HG03064 (cell line): ENCODE data around the gene CRB2.

Experiments
- ATAC-seq: cut with Tn5 transposase; IDR thresholded peaks from one replicate; pipeline ENCODE4 v1.9.1; 2021; ENCODE audit warnings: low read depth; ENCODE audit not compliant: unreplicated experiment

Gene CRB2

GRCh38 chr9:123346826-123347225 lies 9.2 kb upstream of the CRB2 start:
- no peak for ATAC-seq

- no peak for ATAC-seq
These were observed 8.5 kb upstream of the CRB2 start for GRCh38 chr9:123347289-123348060.

GRCh38 chr9:123348317-123348992 lies 7.5 kb upstream of the CRB2 start:
- ATAC-seq: no peak

GRCh38 chr9:123349033-123349432 lies 7.0 kb upstream of the CRB2 start:
- no peak for ATAC-seq

GRCh38 chr9:123349691-123350480 lies 6.1 kb upstream of the CRB2 start:
- ATAC-seq: peak; percentile 52

GRCh38 chr9:123350590-123351310 lies 5.2 kb upstream of the CRB2 start:
- no peak for ATAC-seq

- ATAC-seq: no peak
These were observed 3.0 kb upstream of the CRB2 start for GRCh38 chr9:123353041-123353440.

- no peak for ATAC-seq
These were observed 1.9 kb upstream of the CRB2 start for GRCh38 chr9:123353984-123354591.

GRCh38 chr9:123354806-123355508 lies 1.0 kb upstream of the CRB2 start:
- no peak for ATAC-seq

- no peak for ATAC-seq
These were observed 1.1 kb downstream of the CRB2 start for GRCh38 chr9:123356851-123357742.

GRCh38 chr9:123357743-123358059 lies 1.7 kb downstream of the CRB2 start:
- ATAC-seq: no peak

GRCh38 chr9:123358181-123358905 lies 2.3 kb downstream of the CRB2 start:
- no peak for ATAC-seq

GRCh38 chr9:123359106-123359505 lies 3.1 kb downstream of the CRB2 start:
- ATAC-seq: no peak

- ATAC-seq: no peak
These were observed 3.5 kb downstream of the CRB2 start for GRCh38 chr9:123359546-123359945.

GRCh38 chr9:123360161-123361085 lies 4.4 kb downstream of the CRB2 start:
- ATAC-seq: no peak

GRCh38 chr9:123361086-123361730 lies 5.2 kb downstream of the CRB2 start:
- no peak for ATAC-seq
